Esophagus squamous epithelium (tissue), 4 donors: Measurements from ENCODE around the gene RGP1.

Source experiments
- POLR2A ChIP-seq, 4 donors: fragments of 450-650 bp; IDR thresholded peaks; one replicate each; pipeline ENCODE4 v1.6.1; 2017; ENCODE audit warnings: antibody characterized with exemption in 4 of 4, mild to moderate bottlenecking in 4 of 4, moderate library complexity in 3 of 4
- TF ChIP-seq, protein P1 (sequence below), 6 experiments: fragments of 450-650 bp in 4 of 6; fragments of 200-600 bp in 2 of 6; sonication (generic) in 2 of 6; IDR thresholded peaks; one replicate each; pipeline ENCODE4 v1.5.1; 2016 to 2019; ENCODE audit warnings: antibody characterized with exemption in 6 of 6, mild to moderate bottlenecking in 4 of 6, moderate library complexity in 4 of 6

DNA sequence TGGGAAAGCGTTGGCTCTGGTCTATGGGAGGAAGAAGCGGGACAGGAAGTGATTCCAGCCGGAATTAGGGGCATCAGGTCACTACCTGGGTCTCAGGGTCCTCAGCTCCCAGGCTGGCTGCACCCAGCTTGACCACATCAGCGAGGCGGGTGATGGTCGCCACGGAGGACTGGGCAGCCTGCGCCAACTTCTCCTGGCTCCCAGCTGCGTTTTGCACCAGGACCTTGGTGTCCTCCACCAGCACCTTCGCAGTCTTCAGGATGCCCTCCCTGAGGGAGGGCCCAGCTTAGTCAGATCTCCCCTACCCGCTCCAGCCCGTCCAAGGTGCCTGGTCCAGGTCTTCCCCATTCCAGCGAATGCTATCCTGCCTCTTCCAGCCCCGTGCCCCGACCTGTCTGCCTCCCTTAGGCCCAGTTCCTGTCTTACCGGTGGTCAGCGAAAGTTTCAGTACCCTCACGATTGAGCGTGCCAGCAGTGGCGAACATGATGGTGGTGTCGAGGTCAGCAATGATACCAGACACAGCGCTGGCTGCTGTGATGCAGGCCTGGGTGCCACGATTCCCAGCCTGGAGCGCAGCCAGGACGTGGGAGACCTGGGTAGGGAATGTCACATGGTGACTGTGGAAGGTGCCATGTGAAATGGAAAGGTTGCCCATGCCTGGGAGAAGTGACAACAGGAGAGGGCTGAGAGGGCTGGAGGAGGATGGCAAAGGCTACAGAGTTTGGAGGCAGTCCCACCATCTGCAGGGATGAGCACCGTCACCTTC, 45.0 kb upstream of the RGP1 start:
- TF ChIP-seq, protein P1, sequence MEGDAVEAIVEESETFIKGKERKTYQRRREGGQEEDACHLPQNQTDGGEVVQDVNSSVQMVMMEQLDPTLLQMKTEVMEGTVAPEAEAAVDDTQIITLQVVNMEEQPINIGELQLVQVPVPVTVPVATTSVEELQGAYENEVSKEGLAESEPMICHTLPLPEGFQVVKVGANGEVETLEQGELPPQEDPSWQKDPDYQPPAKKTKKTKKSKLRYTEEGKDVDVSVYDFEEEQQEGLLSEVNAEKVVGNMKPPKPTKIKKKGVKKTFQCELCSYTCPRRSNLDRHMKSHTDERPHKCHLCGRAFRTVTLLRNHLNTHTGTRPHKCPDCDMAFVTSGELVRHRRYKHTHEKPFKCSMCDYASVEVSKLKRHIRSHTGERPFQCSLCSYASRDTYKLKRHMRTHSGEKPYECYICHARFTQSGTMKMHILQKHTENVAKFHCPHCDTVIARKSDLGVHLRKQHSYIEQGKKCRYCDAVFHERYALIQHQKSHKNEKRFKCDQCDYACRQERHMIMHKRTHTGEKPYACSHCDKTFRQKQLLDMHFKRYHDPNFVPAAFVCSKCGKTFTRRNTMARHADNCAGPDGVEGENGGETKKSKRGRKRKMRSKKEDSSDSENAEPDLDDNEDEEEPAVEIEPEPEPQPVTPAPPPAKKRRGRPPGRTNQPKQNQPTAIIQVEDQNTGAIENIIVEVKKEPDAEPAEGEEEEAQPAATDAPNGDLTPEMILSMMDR (IDR thresholded peaks at IDR 0.05): no peak
- no peak for TF ChIP-seq POLR2A (IDR thresholded peaks at IDR 0.05)
